ENCODE results near the gene NOTCH2. TPM values are rescaled to one million over a fixed set of nuclear protein-coding genes. Genes with fewer than 3 reads are reported as not detected.

Gene NOTCH2
- total and polyA plus RNA-seq, 9 donors = 21.3 to 149 (median 105) TPM

DNA sequence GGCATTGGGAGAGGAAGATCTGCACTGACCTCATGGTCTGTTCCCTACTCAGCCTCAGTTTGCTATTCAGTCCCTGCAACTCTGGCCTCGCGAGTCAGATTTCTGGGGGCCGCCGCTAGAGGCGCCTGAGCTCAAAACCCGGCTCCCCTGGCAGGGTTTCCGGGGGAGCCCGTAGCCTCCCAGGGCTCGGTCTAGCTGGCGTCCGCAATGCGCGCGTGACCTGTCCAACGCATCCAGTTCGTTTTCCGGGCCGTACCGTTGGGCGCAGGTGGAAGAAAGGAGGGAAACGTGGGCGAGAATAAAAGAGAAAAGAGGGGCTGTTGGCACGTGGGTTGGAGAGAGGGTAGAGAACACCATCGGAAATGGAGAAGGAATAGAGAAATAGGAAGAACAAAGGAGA is 173.2 kb downstream of the NOTCH2 start, which contains the start of gene ADAM30:
TSS of gene ADAM30 (minus strand) at position 213 of the 400 bp plus-strand sequence. CDS start at position 34, 179 bp downstream.
- H3K9me3 ChIP-seq = no peaks in the 10 kb centered on the region
- no peak within 1 kb of the TSS for H3K27ac ChIP-seq
- no peak within 1 kb of the TSS for H3K4me3 ChIP-seq
- no peak for TF ChIP-seq EP300 (IDR thresholded peaks at IDR 0.05)
- TF ChIP-seq, protein P1, sequence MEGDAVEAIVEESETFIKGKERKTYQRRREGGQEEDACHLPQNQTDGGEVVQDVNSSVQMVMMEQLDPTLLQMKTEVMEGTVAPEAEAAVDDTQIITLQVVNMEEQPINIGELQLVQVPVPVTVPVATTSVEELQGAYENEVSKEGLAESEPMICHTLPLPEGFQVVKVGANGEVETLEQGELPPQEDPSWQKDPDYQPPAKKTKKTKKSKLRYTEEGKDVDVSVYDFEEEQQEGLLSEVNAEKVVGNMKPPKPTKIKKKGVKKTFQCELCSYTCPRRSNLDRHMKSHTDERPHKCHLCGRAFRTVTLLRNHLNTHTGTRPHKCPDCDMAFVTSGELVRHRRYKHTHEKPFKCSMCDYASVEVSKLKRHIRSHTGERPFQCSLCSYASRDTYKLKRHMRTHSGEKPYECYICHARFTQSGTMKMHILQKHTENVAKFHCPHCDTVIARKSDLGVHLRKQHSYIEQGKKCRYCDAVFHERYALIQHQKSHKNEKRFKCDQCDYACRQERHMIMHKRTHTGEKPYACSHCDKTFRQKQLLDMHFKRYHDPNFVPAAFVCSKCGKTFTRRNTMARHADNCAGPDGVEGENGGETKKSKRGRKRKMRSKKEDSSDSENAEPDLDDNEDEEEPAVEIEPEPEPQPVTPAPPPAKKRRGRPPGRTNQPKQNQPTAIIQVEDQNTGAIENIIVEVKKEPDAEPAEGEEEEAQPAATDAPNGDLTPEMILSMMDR (IDR thresholded peaks at IDR 0.05) = no peak
- no peak for TF ChIP-seq POLR2A (IDR thresholded peaks at IDR 0.05)
- no peak for DNase-seq
- H3K27me3 ChIP-seq = no peaks in the 10 kb centered on the region
- WGBS, 3 donors = 47 to 52% (median 49%) methylated on average over 24 of the region's 24 CpGs
- no peaks in the 10 kb centered on the region for H3K36me3 ChIP-seq
- H3K4me1 ChIP-seq (ENCODE audit: insufficient read depth) = no peaks in the 10 kb centered on the region
- intact Hi-C loops (cut with DNase I) = no loop called here

DNA sequence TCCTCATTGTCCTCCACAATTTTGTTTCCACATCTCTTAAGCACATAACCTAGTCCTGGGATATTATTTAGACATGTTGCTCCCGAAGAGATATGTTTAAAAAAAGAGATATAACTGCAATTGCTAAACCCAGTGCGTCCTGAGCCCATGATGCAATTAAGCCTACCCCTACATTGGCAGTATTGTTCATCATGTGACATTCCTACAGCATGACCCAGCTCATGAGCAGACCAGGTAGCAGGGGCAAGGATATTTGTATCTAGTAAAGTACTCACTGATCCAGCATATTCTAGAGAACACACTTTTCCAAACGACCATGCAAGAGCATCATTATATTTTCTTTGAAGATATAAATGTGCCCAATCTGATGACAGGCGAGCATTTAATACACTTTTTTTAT is 174.4 kb downstream of the NOTCH2 start:
- DNase-seq = no peak
- no peak overlapping the region for H3K4me3 ChIP-seq
- intact Hi-C loops (cut with DNase I) = no loop called here

DNA sequence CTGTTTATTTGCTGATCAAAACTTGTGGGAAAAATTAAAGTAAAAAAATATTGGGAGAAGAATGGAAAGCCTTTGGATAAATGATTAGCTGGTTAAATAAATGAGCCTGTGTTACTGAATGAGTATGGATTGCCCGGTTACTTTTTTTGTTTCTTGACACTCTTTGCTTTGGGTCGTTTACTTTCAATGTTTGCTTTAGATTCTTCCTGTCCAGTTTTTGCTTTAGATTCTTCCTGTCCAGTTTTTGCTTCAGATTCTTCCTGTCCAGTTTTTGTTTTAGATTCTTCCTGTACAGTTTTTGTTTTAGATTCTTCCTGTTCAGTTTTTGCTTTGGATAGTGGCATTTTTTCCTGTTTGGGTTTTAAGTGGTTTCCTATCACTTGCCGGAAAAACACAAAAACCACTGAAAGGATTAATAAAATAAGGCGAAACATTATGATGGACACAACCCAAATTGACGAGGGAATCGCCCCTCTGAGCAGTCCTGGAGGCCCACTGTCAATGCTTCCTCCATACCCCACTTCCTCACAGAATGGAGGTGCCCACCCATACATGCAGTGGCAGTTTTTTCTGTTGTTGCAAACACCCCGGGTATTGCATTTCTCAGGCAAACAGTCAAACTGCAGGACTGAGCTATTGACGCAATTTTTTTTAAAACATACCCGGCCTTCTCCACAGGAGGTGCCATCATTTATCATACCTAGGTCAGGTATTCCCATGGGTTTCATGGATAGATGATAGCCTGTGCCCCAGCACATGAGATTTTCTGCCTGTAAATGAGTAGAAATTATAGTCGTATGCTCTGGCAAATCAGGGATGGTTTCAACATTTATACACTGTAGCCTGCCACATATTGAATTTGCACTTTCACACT is 175.4 kb downstream of the NOTCH2 start:
- TF ChIP-seq EP300 (IDR thresholded peaks at IDR 0.05) (no peak), POLR2A (IDR thresholded peaks at IDR 0.05) (no peak)
- TF ChIP-seq, protein P1 (IDR thresholded peaks at IDR 0.05) = no peak
- Histone ChIP-seq H3K4me3 (no peak overlapping the region), H3K36me3 (no peaks in the 10 kb centered on the region), H3K4me1 (ENCODE audit: insufficient read depth) (no peaks in the 10 kb centered on the region), H3K27ac (no peak overlapping the region), H3K9me3 (no peaks in the 10 kb centered on the region), H3K27me3 (no peaks in the 10 kb centered on the region)
- intact Hi-C loops (cut with DNase I) = no loop called here
- DNase-seq = no peak
- 19 to 47% (median 30%) methylated on average over 10 of the region's 10 CpGs for WGBS, 3 donors

More for the DNA sequence above, 174.4 kb downstream of the NOTCH2 start:
- Histone ChIP-seq H3K36me3 (no peaks in the 10 kb centered on the region), H3K4me1 (ENCODE audit: insufficient read depth) (no peaks in the 10 kb centered on the region), H3K27me3 (no peaks in the 10 kb centered on the region), H3K27ac (no peak overlapping the region), H3K9me3 (no peaks in the 10 kb centered on the region)
- 83 to 89% (median 83%) methylated on average over 4 of the region's 4 CpGs for WGBS, 3 donors
- TF ChIP-seq POLR2A (IDR thresholded peaks at IDR 0.05) (no peak), EP300 (IDR thresholded peaks at IDR 0.05) (no peak)
- TF ChIP-seq, protein P1 (IDR thresholded peaks at IDR 0.05) = no peak

DNA sequence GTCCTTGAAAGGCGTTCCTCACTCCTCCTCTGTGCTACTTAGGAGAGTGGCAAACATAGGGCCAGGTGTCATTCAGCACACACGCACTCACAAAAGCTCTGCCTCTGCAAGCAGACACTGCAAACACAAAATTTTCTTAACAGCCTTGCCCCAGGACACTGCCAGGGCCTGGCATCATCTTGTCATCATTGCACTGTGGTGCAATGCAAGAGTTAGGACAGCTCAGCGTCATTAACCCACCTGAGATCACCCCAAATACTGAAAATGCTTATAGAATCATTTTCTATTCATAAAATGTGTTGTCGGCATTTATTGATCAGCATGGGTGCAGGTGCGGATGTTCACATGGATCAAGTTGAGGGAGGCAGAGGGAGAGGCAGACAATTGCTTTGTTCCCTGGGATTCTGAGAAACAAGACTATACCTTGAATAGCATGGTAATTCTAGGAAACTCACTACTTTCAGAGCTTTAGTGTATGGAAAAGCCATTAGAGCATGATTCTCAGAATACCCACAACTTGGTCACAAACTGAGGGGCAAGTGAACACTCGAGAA is 176.1 kb downstream of the NOTCH2 start:
- DNase-seq = no peak
- intact Hi-C loops (cut with DNase I) = no loop called here
- Histone ChIP-seq H3K9me3 (no peaks in the 10 kb centered on the region), H3K4me1 (ENCODE audit: insufficient read depth) (no peaks in the 10 kb centered on the region), H3K27ac (no peak overlapping the region), H3K27me3 (no peaks in the 10 kb centered on the region), H3K4me3 (no peak overlapping the region), H3K36me3 (no peaks in the 10 kb centered on the region)
- 78 to 86% (median 81%) methylated on average over 6 of the region's 6 CpGs for WGBS, 3 donors
- TF ChIP-seq POLR2A (IDR thresholded peaks at IDR 0.05) (no peak), EP300 (IDR thresholded peaks at IDR 0.05) (no peak)
- TF ChIP-seq, protein P1 (IDR thresholded peaks at IDR 0.05) = no peak

All from ovary (tissue), 9 donors.